Activated T-helper 1 cell treated with anti-CD3 and anti-CD28 coated beads, Interleukin-12 subunit alpha, Interleukin-12 subunit beta, Interleukin-2, Interleukin-4 antibody, amounts not matched to agents 30 ng/mL and 10 ng/mL and 1 ng/mL, durations not matched to agents 14 hours and 24 hours and 36 hours (primary cell): ENCODE results near the gene RBM47. TPM values are rescaled to one million over a fixed set of nuclear protein-coding genes. Genes with fewer than 3 reads are reported as not detected.

Experiments
- DNase-seq: peaks from one replicate; pipeline ENCODE4 v3.0.0; 2021; ENCODE audit warnings: low spot score
- H3K27ac Mint-ChIP-seq: one replicate; pipeline ENCODE4 v1.8.0; 2021; ENCODE audit warnings: mild to moderate bottlenecking, mixed read lengths
- H3K27me3 Mint-ChIP-seq: one replicate; pipeline ENCODE4 v1.8.0; 2022; ENCODE audit warnings: mild to moderate bottlenecking, moderate library complexity, mixed read lengths; ENCODE audit not compliant: insufficient read depth
- H3K36me3 Mint-ChIP-seq: one replicate; pipeline ENCODE4 v1.8.0; 2021; ENCODE audit warnings: low read depth, mixed read lengths
- H3K4me1 Mint-ChIP-seq: one replicate; pipeline ENCODE4 v1.8.0; 2021; ENCODE audit warnings: low read depth, mixed read lengths
- H3K4me3 Mint-ChIP-seq: one replicate; pipeline ENCODE4 v1.8.0; 2021; ENCODE audit warnings: mild to moderate bottlenecking, moderate library complexity, mixed read lengths
- H3K9me3 Mint-ChIP-seq: one replicate; pipeline ENCODE4 v1.8.0; 2021; ENCODE audit warnings: mixed read lengths
- intact Hi-C: fragments of 100-400 bp; cut with micrococcal nuclease; formaldehyde crosslinking; loops from one replicate; pipeline ENCODE4 v1.15.1; 2024
- total RNA-seq: library from RNA; stranded (reverse); gene quantifications from 2 replicates; pipeline ENCODE4 v1.2.3, GENCODE V29; 2022

RBM47 gene
- total RNA-seq, 1 donor from 2014 or later, result 21.4 TPM

DNA sequence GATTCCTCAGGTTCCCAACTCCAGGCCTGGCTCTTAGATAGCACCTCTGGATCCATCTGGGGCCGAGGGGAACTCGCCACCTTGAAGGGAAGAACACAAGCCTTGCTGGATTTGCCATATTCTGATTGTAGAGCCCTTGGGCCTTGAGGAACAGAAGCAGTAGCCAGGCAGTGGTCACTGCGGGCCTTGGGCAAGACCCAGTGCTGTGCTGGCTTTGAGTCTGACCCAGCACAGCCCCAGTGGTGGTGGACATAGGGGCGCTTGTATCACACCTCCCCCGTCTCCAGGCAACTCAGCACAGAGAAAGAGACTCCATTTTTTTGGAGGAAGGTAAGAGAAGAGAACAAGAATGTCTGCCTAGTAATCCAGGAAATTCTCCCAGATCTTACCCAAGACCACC lies 249.0 kb downstream of the RBM47 start:
- H3K4me3 Mint-ChIP-seq, result no peak overlapping the region
- H3K27ac Mint-ChIP-seq, result no peak overlapping the region
- DNase-seq, result no peak
- H3K4me1 Mint-ChIP-seq, result peaks cover 14% of the 10 kb centered on the region
- peaks cover 4% of the 10 kb centered on the region for H3K27me3 Mint-ChIP-seq
- peaks cover 3% of the 10 kb centered on the region for H3K36me3 Mint-ChIP-seq
- H3K9me3 Mint-ChIP-seq, result no peaks in the 10 kb centered on the region
- intact Hi-C loops, result no loop called here

DNA sequence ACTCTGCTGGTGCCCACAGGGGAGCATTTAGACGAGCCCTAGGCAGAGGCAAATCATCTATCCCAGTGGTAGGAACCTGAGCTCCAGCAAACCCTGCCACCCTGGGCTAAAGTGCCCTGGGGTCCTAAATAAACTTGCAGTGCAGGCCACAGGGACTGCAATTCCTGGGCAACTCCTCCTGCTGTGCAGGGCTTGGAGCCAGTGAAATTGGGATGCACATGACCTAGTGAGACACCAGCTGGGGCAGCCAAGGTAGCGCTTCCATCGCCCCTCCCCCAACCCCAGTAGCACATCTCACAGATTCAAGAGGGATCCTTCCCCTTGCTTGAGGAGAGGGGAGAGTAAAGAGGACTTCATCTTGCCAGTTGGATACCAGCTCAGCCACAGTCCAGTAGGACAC lies 250.4 kb downstream of the RBM47 start:
- no peak overlapping the region for H3K4me3 Mint-ChIP-seq
- H3K27me3 Mint-ChIP-seq, result no peaks in the 10 kb centered on the region
- H3K36me3 Mint-ChIP-seq, result peaks cover 3% of the 10 kb centered on the region
- H3K27ac Mint-ChIP-seq, result no peak overlapping the region
- peaks cover 14% of the 10 kb centered on the region for H3K4me1 Mint-ChIP-seq
- intact Hi-C loops, result no loop called here
- no peak for DNase-seq
- H3K9me3 Mint-ChIP-seq, result no peaks in the 10 kb centered on the region

DNA sequence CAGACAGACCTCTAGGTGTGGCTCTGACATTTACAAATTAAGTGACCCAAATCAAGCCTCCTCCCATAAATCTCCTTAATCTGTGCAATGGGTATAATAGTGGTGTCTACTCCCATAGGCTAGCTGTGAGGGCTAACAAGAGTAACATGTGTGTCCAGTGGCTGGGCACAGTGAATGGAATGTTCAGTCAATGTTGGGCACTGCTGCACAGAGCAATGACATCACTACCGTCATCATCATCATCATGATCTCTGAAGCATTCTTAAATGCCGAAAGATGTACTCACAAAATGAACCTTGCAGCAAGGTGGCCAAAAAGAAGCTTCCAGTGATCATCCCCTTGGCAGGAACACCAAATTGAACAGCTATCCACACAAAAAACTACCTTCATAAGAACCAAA lies 251.0 kb downstream of the RBM47 start:
- intact Hi-C loops, result no loop called here
- Mint-ChIP-seq H3K27ac (no peak overlapping the region), H3K36me3 (peaks cover 3% of the 10 kb centered on the region), H3K4me3 (no peak overlapping the region), H3K4me1 (peaks cover 14% of the 10 kb centered on the region), H3K9me3 (no peaks in the 10 kb centered on the region), H3K27me3 (no peaks in the 10 kb centered on the region)
- no peak for DNase-seq

DNA sequence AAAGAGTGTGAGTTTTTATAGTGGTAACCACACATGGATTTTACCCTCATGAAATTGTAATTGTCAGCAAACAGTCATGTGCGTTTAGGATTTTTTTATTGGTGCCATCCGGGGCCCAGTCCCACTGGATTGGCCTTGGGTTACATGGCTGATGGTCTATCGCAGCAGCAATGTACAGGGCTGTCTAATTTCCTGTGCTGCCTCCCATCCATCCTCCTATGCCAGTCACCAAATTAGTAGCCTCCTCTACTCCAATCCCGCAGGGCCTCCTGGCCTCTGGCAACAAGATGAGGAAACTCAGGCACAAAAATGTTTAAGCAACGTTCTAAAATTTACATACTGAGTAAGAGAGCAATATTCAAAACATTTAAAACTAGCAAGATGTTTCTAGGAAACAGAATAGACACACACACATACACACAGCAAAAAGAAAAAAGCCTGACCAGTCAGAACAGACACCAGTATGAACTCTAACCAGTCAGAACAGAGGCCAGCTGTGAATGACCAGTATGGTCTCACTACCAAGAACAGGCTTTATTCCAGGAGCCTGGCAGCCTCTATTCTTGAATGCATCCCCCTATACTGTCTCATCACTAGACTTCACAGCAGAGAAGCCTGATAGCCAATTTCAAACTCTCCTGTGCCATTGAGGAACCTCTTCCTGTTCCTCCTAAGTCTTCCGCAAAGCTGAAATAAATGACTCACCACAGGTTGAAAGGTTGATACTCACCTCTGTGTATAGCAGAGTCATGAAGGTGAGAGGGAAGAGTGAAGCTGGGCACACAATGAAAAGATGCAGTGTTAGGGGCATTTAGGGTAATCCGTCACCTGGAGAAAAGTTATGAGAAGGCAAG lies 251.9 kb downstream of the RBM47 start:
- DNase-seq, result no peak
- H3K4me3 Mint-ChIP-seq, result no peak overlapping the region
- H3K27me3 Mint-ChIP-seq, result peaks cover 1% of the 10 kb centered on the region
- H3K4me1 Mint-ChIP-seq, result peaks cover 9% of the 10 kb centered on the region
- no peaks in the 10 kb centered on the region for H3K9me3 Mint-ChIP-seq
- H3K27ac Mint-ChIP-seq, result no peak overlapping the region
- H3K36me3 Mint-ChIP-seq, result peaks cover 3% of the 10 kb centered on the region
- intact Hi-C loops, result no loop called here

DNA sequence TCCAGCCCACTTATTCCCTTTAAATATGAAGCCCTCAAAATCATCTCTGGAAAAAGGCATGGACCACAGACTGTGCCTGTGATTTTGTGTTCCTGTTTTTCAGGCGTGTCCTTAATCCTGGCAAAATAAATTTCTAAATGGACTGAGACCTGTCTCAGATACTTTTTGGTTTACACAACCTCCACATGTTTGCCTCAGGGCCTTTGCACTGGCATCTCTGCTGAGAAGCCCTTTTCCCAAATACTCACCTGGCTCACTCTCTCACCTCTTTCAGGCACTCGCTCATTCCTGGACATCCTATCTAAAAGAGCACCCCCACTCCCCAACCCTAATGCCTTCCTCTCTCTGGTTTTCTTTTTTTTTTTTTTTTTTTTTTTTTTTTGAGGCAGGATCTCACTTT lies 254.0 kb downstream of the RBM47 start:
- Mint-ChIP-seq H3K27me3 (peaks cover 2% of the 10 kb centered on the region), H3K36me3 (peaks cover 2% of the 10 kb centered on the region), H3K4me3 (no peak overlapping the region), H3K27ac (no peak overlapping the region), H3K9me3 (no peaks in the 10 kb centered on the region), H3K4me1 (peaks cover 4% of the 10 kb centered on the region)
- intact Hi-C loops, result no loop called here
- DNase-seq, result no peak

DNA sequence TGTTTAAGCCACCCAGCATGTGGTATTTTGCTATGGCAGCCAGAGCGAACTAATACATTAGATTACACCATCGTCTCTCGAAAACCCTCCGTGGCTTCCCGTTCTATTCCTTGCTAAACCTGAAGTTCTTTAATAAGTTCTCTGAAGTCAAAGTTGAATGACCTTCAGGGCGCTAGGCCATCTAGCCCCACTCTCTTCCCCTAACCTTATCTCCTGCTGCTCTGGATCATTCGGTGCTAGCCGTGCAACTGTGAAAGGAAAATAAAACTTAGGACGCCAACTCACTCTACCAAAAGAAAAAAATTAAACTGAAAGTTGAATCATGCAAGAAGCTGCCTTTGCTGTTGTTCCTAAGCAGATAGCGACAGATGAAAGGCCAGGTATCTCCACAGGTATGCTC lies 254.6 kb downstream of the RBM47 start:
- Mint-ChIP-seq H3K27ac (no peak overlapping the region), H3K36me3 (peaks cover 2% of the 10 kb centered on the region), H3K4me3 (no peak overlapping the region), H3K4me1 (peaks cover 4% of the 10 kb centered on the region), H3K27me3 (peaks cover 2% of the 10 kb centered on the region), H3K9me3 (no peaks in the 10 kb centered on the region)
- DNase-seq, result no peak
- intact Hi-C loops, result no loop called here

DNA sequence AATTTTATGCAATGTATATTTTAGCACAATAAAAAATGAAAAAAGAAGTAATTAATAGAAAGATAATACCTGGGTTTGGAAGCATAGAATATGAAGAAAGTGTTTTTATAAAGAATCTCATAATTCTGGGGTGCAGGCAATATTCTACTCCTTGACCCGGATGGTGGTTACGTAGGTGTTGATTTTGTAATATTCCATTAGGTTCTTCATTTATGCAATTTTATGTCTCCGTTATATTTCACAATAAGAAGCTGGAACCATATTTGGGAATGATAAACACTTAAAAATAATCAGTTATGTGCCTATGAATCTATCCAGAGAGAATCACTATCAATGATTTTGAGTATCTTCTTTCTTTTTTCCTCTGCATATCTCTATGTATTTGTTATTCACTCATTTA lies 256.0 kb downstream of the RBM47 start:
- no peak for DNase-seq
- Mint-ChIP-seq H3K27me3 (peaks cover 2% of the 10 kb centered on the region), H3K4me3 (no peak overlapping the region), H3K36me3 (peaks cover 2% of the 10 kb centered on the region), H3K9me3 (no peaks in the 10 kb centered on the region), H3K4me1 (peaks cover 4% of the 10 kb centered on the region), H3K27ac (no peak overlapping the region)
- intact Hi-C loops, result no loop called here

Other genes starting within 250 kb of the RBM47 start
- 0.23 and 0.66 TPM in 2 replicates for gene NSUN7, start 120.1 kb upstream of the RBM47 start, total RNA-seq